ENCODE results near the gene RHOU.

GRCh38 chr1:228755800-228756199 lies 20.5 kb downstream of the RHOU start:
- TF ChIP-seq GATA3 (IDR thresholded peaks at IDR 0.05; ENCODE audit: low read depth, low read length) (no peak), GATA2 (IDR thresholded peaks at IDR 0.05; ENCODE audit: low read depth, low read length) (no peak)

All from SH-SY5Y (cell line).